Duodenal mucosa (tissue), 2 donors: ENCODE results near the gene OAS1.

Experiments used
- H3K27ac ChIP-seq: one replicate; pipeline ENCODE4 v1.7.0; 2013; ENCODE audit warnings: low read depth, low read length
- H3K27me3 ChIP-seq, 2 donors: one replicate each; pipeline ENCODE4 v1.7.0; 2013; ENCODE audit warnings: low read length in 2 of 2, control low read depth in 1 of 2; ENCODE audit not compliant: insufficient read depth in 2 of 2, control insufficient read depth in 1 of 2
- H3K36me3 ChIP-seq, 2 donors: one replicate each; pipeline ENCODE4 v1.7.0; 2013; ENCODE audit warnings: low read length in 2 of 2, control low read depth in 1 of 2; ENCODE audit not compliant: insufficient read depth in 2 of 2, control insufficient read depth in 1 of 2
- H3K4me1 ChIP-seq, 2 donors: one replicate each; pipeline ENCODE4 v1.7.0; 2013; ENCODE audit warnings: low read length in 2 of 2, control low read depth in 1 of 2; ENCODE audit not compliant: insufficient read depth in 2 of 2, control insufficient read depth in 1 of 2
- H3K4me3 ChIP-seq, 2 donors: one replicate each; pipeline ENCODE4 v1.7.0; 2013; ENCODE audit warnings: low read length in 2 of 2, low read depth in 1 of 2
- H3K9ac ChIP-seq, 2 donors: one replicate each; pipeline ENCODE4 v1.7.0; 2013; ENCODE audit warnings: low read length in 2 of 2, low read depth in 1 of 2
- H3K9me3 ChIP-seq, 2 donors: one replicate each; pipeline ENCODE4 v1.7.0; 2013; ENCODE audit warnings: low read length in 2 of 2, control low read depth in 1 of 2; ENCODE audit not compliant: control insufficient read depth in 1 of 2

The OAS1 gene

DNA sequence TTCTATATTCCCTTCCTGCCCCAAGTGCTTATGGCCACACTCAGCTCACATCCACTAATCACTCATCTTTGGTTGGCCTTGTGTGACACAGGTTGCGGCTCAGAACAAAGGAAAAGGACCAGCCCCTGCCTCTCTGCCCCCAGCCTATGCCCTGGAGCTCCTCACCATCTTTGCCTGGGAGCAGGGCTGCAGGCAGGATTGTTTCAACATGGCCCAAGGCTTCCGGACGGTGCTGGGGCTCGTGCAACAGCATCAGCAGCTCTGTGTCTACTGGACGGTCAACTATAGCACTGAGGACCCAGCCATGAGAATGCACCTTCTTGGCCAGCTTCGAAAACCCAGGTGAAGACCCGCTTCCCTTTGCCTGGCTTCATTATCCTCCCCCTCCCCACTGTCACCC is 55.8 kb downstream of the OAS1 start:
- Histone ChIP-seq H3K9me3 (no peaks in the 10 kb centered on the region), H3K27me3 (no peaks in the 10 kb centered on the region), H3K4me1 (no peaks in the 10 kb centered on the region), H3K27ac (no peak overlapping the region), H3K36me3 (peaks cover 30 to 63% of the 10 kb centered on the region in 2 donors), H3K9ac (no peak overlapping the region), H3K4me3 (no peak overlapping the region)

DNA sequence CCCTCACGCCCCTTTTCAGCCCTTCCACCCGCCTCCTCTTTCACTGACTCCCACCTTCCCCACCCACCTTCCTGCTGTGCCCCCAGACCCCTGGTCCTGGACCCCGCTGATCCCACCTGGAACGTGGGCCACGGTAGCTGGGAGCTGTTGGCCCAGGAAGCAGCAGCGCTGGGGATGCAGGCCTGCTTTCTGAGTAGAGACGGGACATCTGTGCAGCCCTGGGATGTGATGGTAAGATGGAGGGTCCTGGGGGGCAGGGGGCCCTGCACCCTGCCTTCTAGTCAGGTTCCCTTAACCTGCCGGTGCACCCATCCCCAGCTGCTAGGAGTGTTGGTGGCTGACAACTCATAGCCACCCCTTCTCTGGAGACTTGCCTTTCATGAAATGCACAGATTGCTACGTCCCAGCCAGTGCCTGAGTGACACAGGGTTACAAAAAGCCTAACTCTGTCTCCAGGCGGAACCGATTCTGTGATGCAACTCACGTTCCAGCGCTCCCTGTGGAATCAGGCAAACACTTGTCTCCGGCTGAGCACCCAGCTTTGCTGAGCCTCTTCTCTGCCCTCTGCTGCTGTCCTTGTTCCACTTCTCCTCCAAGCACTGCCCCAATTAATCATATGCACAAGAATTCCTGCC is 56.6 kb downstream of the OAS1 start:
- Histone ChIP-seq H3K27ac (no peak overlapping the region), H3K4me3 (no peak overlapping the region), H3K36me3 (peaks cover 31 to 68% of the 10 kb centered on the region in 2 donors), H3K27me3 (no peaks in the 10 kb centered on the region), H3K9ac (no peak overlapping the region), H3K9me3 (no peaks in the 10 kb centered on the region), H3K4me1 (no peaks in the 10 kb centered on the region)

DNA sequence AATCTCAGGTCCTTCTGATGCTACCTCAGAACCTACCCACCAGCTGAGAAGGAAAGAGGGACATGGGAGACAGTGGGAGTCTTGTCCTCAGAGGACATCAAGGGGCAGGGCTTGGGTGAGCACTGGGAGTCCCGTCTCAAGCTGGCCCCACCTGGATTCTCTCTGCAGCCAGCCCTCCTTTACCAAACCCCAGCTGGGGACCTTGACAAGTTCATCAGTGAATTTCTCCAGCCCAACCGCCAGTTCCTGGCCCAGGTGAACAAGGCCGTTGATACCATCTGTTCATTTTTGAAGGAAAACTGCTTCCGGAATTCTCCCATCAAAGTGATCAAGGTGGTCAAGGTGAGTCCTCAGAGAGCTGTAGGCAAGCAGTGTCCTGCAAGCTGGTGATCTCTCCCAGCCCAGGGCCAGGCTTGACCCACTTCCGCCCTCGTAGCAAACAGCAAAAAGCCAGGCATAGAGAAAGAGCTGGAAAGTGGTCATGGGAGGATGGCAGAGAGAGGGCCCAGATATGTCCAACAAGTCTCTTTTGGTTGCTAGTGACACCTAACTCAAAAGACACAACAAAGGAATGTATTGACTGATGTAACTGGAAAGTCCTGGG is 57.4 kb downstream of the OAS1 start:
- no peak overlapping the region for H3K4me3 ChIP-seq
- H3K9me3 ChIP-seq: no peaks in the 10 kb centered on the region
- no peaks in the 10 kb centered on the region for H3K27me3 ChIP-seq
- no peak overlapping the region for H3K27ac ChIP-seq
- no peak overlapping the region for H3K9ac ChIP-seq
- peaks cover 32 to 66% of the 10 kb centered on the region in 2 donors for H3K36me3 ChIP-seq
- H3K4me1 ChIP-seq: no peaks in the 10 kb centered on the region

DNA sequence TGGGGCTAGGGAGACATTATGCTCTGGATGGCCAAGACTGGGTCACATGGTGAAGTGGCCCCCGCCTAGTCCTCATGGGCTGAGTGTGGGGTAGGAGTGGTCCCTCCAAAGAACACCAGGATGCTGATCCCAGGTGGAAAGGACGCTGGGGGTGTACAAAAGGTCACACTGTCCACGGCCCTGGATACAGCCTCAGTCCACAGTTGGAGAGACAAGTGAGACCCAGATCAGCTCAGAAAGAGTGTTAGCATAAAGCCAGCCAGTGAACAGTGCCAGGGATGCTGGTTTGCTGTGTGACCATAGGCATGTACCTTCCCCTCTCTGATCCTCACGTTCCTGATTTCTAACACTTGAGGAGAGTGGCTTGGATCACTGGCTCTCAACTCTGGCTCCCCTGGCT is 58.2 kb downstream of the OAS1 start:
- Histone ChIP-seq H3K36me3 (peaks cover 39 to 74% of the 10 kb centered on the region in 2 donors), H3K4me3 (no peak overlapping the region), H3K27me3 (no peaks in the 10 kb centered on the region), H3K4me1 (no peaks in the 10 kb centered on the region), H3K27ac (no peak overlapping the region), H3K9ac (no peak overlapping the region), H3K9me3 (no peaks in the 10 kb centered on the region)

DNA sequence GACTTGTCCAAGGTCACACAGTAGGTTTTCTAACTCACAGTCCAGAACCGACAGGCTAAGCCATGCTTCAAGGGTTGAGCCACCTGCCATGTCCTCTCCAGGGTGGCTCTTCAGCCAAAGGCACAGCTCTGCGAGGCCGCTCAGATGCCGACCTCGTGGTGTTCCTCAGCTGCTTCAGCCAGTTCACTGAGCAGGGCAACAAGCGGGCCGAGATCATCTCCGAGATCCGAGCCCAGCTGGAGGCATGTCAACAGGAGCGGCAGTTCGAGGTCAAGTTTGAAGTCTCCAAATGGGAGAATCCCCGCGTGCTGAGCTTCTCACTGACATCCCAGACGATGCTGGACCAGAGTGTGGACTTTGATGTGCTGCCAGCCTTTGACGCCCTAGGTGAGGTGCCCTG is 58.9 kb downstream of the OAS1 start:
- Histone ChIP-seq H3K9me3 (no peaks in the 10 kb centered on the region), H3K9ac (no peak overlapping the region), H3K4me3 (no peak overlapping the region), H3K27me3 (no peaks in the 10 kb centered on the region), H3K27ac (no peak overlapping the region), H3K36me3 (peaks cover 43 to 77% of the 10 kb centered on the region in 2 donors), H3K4me1 (no peaks in the 10 kb centered on the region)

DNA sequence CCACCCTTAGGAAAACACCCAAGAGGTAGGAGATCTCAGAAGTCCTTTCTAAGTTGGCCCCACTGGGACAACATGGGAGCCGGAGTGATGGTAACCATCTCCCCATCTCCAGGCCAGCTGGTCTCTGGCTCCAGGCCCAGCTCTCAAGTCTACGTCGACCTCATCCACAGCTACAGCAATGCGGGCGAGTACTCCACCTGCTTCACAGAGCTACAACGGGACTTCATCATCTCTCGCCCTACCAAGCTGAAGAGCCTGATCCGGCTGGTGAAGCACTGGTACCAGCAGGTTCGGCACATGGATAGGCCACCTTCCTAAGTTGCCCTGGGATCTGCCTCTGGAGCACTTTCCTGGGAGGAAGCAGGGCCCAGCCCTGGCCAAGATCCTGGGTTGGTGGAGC is 60.5 kb downstream of the OAS1 start:
- no peaks in the 10 kb centered on the region for H3K27me3 ChIP-seq
- no peak overlapping the region for H3K27ac ChIP-seq
- H3K4me3 ChIP-seq: no peak overlapping the region
- H3K9me3 ChIP-seq: no peaks in the 10 kb centered on the region
- peaks cover 34 to 62% of the 10 kb centered on the region in 2 donors for H3K36me3 ChIP-seq
- H3K9ac ChIP-seq: no peak overlapping the region
- no peaks in the 10 kb centered on the region for H3K4me1 ChIP-seq

DNA sequence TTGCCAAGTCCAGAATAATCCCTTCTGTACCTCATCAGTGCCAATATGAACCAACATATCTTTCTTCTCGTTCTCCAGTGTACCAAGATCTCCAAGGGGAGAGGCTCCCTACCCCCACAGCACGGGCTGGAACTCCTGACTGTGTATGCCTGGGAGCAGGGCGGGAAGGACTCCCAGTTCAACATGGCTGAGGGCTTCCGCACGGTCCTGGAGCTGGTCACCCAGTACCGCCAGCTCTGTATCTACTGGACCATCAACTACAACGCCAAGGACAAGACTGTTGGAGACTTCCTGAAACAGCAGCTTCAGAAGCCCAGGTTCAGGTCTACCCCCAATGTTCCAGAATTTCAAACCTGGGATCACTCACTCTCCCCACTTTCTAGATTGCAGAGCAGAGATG is 61.1 kb downstream of the OAS1 start:
- Histone ChIP-seq H3K4me1 (no peaks in the 10 kb centered on the region), H3K9ac (no peak overlapping the region), H3K27ac (no peak overlapping the region), H3K27me3 (no peaks in the 10 kb centered on the region), H3K36me3 (peaks cover 34 to 57% of the 10 kb centered on the region in 2 donors), H3K9me3 (no peaks in the 10 kb centered on the region), H3K4me3 (no peak overlapping the region)
